ENCODE measurements around the gene GFY.
A peak's percentile ranks its signal among the peaks of the same experiment; 100 is the strongest.

Gene GFY

GRCh38 chr19:49425178-49425577, at the start of gene GFY:
Gene GFY (plus strand): TSS chr19:49425388. CDS start chr19:49426431, 1,043 bp downstream.
- no peak for DNase-seq (ENCODE audit: low spot score)
- no peak for FAIRE-seq

- no peak for FAIRE-seq
These were observed 46.7 kb upstream of the GFY start for GRCh38 chr19:49378512-49378911.

GRCh38 chr19:49380391-49380790, 44.8 kb upstream of the GFY start:
- FAIRE-seq (no peak), DNase-seq (ENCODE audit: low spot score) (no peak)

More at GRCh38 chr19:49378512-49378911, 46.7 kb upstream of the GFY start:
- DNase-seq (ENCODE audit: low spot score) = no peak

GRCh38 chr19:49382639-49383038, 42.5 kb upstream of the GFY start:
- no peak for DNase-seq (ENCODE audit: low spot score)
- no peak for FAIRE-seq

- FAIRE-seq (no peak), DNase-seq (ENCODE audit: low spot score) (no peak)
These were observed 41.6 kb upstream of the GFY start for GRCh38 chr19:49383599-49383998.

GRCh38 chr19:49387936-49388372, 37.2 kb upstream of the GFY start, which contains the start of gene KASH5:
Gene KASH5 (plus strand): TSS chr19:49388249. CDS start chr19:49390884, 2,635 bp downstream.
- peak; percentile 70 for DNase-seq (ENCODE audit: low spot score)
- no peak for FAIRE-seq

- DNase-seq (ENCODE audit: low spot score) = no peak
- no peak for FAIRE-seq
These were observed 35.8 kb upstream of the GFY start for GRCh38 chr19:49389406-49389805.

GRCh38 chr19:49390131-49390928, 34.9 kb upstream of the GFY start:
- no peak for DNase-seq (ENCODE audit: low spot score)
- no peak for FAIRE-seq

- DNase-seq (ENCODE audit: low spot score) (no peak), FAIRE-seq (no peak)
These were observed 34.2 kb upstream of the GFY start for GRCh38 chr19:49390929-49391359.

GRCh38 chr19:49391581-49392399, 33.4 kb upstream of the GFY start:
- FAIRE-seq (peak; percentile 83), DNase-seq (ENCODE audit: low spot score) (peak; percentile 86)

GRCh38 chr19:49393881-49394280, 31.3 kb upstream of the GFY start:
- FAIRE-seq (no peak), DNase-seq (ENCODE audit: low spot score) (no peak)

- DNase-seq (ENCODE audit: low spot score) (no peak), FAIRE-seq (no peak)
These were observed 29.4 kb upstream of the GFY start for GRCh38 chr19:49395581-49396407.

- no peak for DNase-seq (ENCODE audit: low spot score)
- no peak for FAIRE-seq
These were observed 28.3 kb upstream of the GFY start for GRCh38 chr19:49396738-49397505.

- FAIRE-seq (no peak), DNase-seq (ENCODE audit: low spot score) (no peak)
These were observed 27.1 kb upstream of the GFY start for GRCh38 chr19:49398001-49398615.

- no peak for FAIRE-seq
- DNase-seq (ENCODE audit: low spot score) = no peak
These were observed 26.3 kb upstream of the GFY start for GRCh38 chr19:49398931-49399330.

- FAIRE-seq (no peak), DNase-seq (ENCODE audit: low spot score) (no peak)
These were observed 25.2 kb upstream of the GFY start for GRCh38 chr19:49400029-49400428.

- no peak for FAIRE-seq
- DNase-seq (ENCODE audit: low spot score) = no peak
These were observed 21.6 kb upstream of the GFY start for GRCh38 chr19:49403404-49404187.

GRCh38 chr19:49407079-49407478, 18.1 kb upstream of the GFY start:
- FAIRE-seq (no peak), DNase-seq (ENCODE audit: low spot score) (no peak)

GRCh38 chr19:49407482-49408015, 17.6 kb upstream of the GFY start:
- DNase-seq (ENCODE audit: low spot score) = no peak
- no peak for FAIRE-seq
